Activated CD8-positive, alpha-beta memory T cell treated with anti-CD3 and anti-CD28 coated beads for 36 hours (primary cell): Measurements from ENCODE around the gene CDK9. TPM values are rescaled to one million over a fixed set of nuclear protein-coding genes. Genes with fewer than 3 reads are reported as not detected.

Experiments
- CTCF ChIA-PET: fragments of 350-600 bp; sonication (Branson Sonifier 250); formaldehyde crosslinking; loops from one replicate; lab custom pipeline; 2021; ENCODE audit warnings: antibody characterized with exemption; lab: Charles Lee
- POLR2A ChIA-PET: fragments of 350-600 bp; sonication (Branson Sonifier 250); formaldehyde crosslinking; loops from one replicate; lab custom pipeline; 2021; ENCODE audit warnings: antibody characterized with exemption; lab: Charles Lee
- total RNA-seq, 2 experiments: library from RNA; stranded (reverse); gene quantifications; one replicate each; pipeline ENCODE4 v1.2.3, GENCODE V29; 2021

Gene CDK9
- total RNA-seq, 2 experiments from 2014 or later, result 103 to 109 TPM

GRCh38 chr9:127806871-127807270 lies 21.0 kb downstream of the CDK9 start:
- POLR2A ChIA-PET, result no interaction called here

GRCh38 chr9:127808347-127809001 lies 22.6 kb downstream of the CDK9 start:
- ChIA-PET POLR2A (interaction anchor here (0.6 to 1.1 kb wide), 3 partner anchors 10 to 73 kb away, joined by 3 to 7 read pairs (median 4); no protein-coding TSS in a partner anchor), CTCF (interaction anchor here (0.6 to 1.0 kb wide), 2 partner anchors 25 to 304 kb away, joined by 3 read pairs; no protein-coding TSS in a partner anchor)

More at GRCh38 chr9:127806871-127807270, 21.0 kb downstream of the CDK9 start:
- CTCF ChIA-PET, result interaction anchor here (1.2 kb wide), 1 partner anchor 11 kb away, joined by 3 read pairs; no protein-coding TSS in a partner anchor

GRCh38 chr9:127809002-127809539 lies 23.2 kb downstream of the CDK9 start:
- POLR2A ChIA-PET, result interaction anchor here (0.6 to 1.1 kb wide), 3 partner anchors 9 to 72 kb away, joined by 3 to 7 read pairs (median 4); no protein-coding TSS in a partner anchor

GRCh38 chr9:127809540-127810377 lies 23.9 kb downstream of the CDK9 start:
- CTCF ChIA-PET, result interaction anchor here (1.0 kb wide), 1 partner anchor 306 kb away, joined by 3 read pairs; no protein-coding TSS in a partner anchor
- POLR2A ChIA-PET, result interaction anchor here (0.6 to 1.1 kb wide), 2 partner anchors 9 to 46 kb away, joined by 3 to 4 read pairs; no protein-coding TSS in a partner anchor

More at GRCh38 chr9:127809002-127809539, 23.2 kb downstream of the CDK9 start:
- CTCF ChIA-PET, result interaction anchor here (0.6 to 1.0 kb wide), 2 partner anchors 26 to 305 kb away, joined by 3 read pairs; no protein-coding TSS in a partner anchor

GRCh38 chr9:127810378-127811187 lies 24.7 kb downstream of the CDK9 start:
- POLR2A ChIA-PET, result no interaction called here
- CTCF ChIA-PET, result no interaction called here

GRCh38 chr9:127812011-127812410 lies 26.2 kb downstream of the CDK9 start:
- ChIA-PET POLR2A (no interaction called here), CTCF (no interaction called here)

GRCh38 chr9:127812936-127813675 lies 27.3 kb downstream of the CDK9 start:
- POLR2A ChIA-PET, result no interaction called here
- CTCF ChIA-PET, result interaction anchor here (0.7 kb wide), 1 partner anchor 10 kb away, joined by 3 read pairs; the partner anchor contains the start of gene FPGS

- ChIA-PET POLR2A (interaction anchor here (0.7 kb wide), 1 partner anchor 220 kb away, joined by 5 read pairs; no protein-coding TSS in a partner anchor), CTCF (interaction anchor here (0.7 kb wide), 1 partner anchor 11 kb away, joined by 3 read pairs; the partner anchor contains the start of gene FPGS)
These were observed 27.9 kb downstream of the CDK9 start for GRCh38 chr9:127813686-127814226.

- CTCF ChIA-PET, result no interaction called here
- POLR2A ChIA-PET, result interaction anchor here (0.7 to 1.0 kb wide), 2 partner anchors 14 to 221 kb away, joined by 5 read pairs; no protein-coding TSS in a partner anchor
These were observed 29.0 kb downstream of the CDK9 start for GRCh38 chr9:127814619-127815511.

- ChIA-PET CTCF (no interaction called here), POLR2A (interaction anchor here (1.0 kb wide), 1 partner anchor 15 kb away, joined by 5 read pairs; no protein-coding TSS in a partner anchor)
These were observed 29.9 kb downstream of the CDK9 start for GRCh38 chr9:127815512-127816361.

GRCh38 chr9:127816362-127816725 lies 30.5 kb downstream of the CDK9 start:
- POLR2A ChIA-PET, result no interaction called here
- CTCF ChIA-PET, result interaction anchor here (2.8 kb wide), 1 partner anchor 53 kb away, joined by 9 read pairs; no protein-coding TSS in a partner anchor

GRCh38 chr9:127816728-127817127 lies 30.9 kb downstream of the CDK9 start:
- ChIA-PET POLR2A (no interaction called here), CTCF (interaction anchor here (0.6 to 2.8 kb wide), 3 partner anchors 10 to 53 kb away, joined by 3 to 9 read pairs (median 3); no protein-coding TSS in a partner anchor)

- POLR2A ChIA-PET, result interaction anchor here (1.0 kb wide), 1 partner anchor 9 kb away, joined by 3 read pairs; no protein-coding TSS in a partner anchor
- CTCF ChIA-PET, result interaction anchor here (1.1 to 2.8 kb wide), 3 partner anchors 11 to 103 kb away, joined by 3 to 9 read pairs (median 3); no protein-coding TSS in a partner anchor
These were observed 32.1 kb downstream of the CDK9 start for GRCh38 chr9:127817881-127818434.

GRCh38 chr9:127818574-127818973 lies 32.7 kb downstream of the CDK9 start:
- POLR2A ChIA-PET, result interaction anchor here (0.6 to 1.0 kb wide), 2 partner anchors 10 to 46 kb away, joined by 3 to 5 read pairs; no protein-coding TSS in a partner anchor
- CTCF ChIA-PET, result interaction anchor here (2.8 kb wide), 1 partner anchor 51 kb away, joined by 9 read pairs; no protein-coding TSS in a partner anchor

- POLR2A ChIA-PET, result no interaction called here
- CTCF ChIA-PET, result interaction anchor here (0.8 kb wide), 1 partner anchor 21 kb away, joined by 3 read pairs; no protein-coding TSS in a partner anchor
These were observed 36.3 kb downstream of the CDK9 start for GRCh38 chr9:127822108-127822507.
